MM.1S (cell line): ENCODE measurements around the gene PHLDB1.

Experiments
- DNase-seq: peaks from one replicate; pipeline ENCODE4 v3.0.0-alpha.2; 2015
- H2AFZ ChIP-seq: fragments of 300-600 bp; sonication (generic); 2 replicates; pipeline ENCODE4 v1.6.0; 2016; ENCODE audit warnings: antibody characterized with exemption, low read length
- H3F3A ChIP-seq: fragments of 300-600 bp; sonication (generic); 2 replicates; pipeline ENCODE4 v1.6.1; 2016; ENCODE audit warnings: mild to moderate bottlenecking, antibody characterized with exemption, low read length, moderate library complexity, mixed read lengths; ENCODE audit not compliant: insufficient read depth
- H3K27ac ChIP-seq: fragments of 300-600 bp; sonication (generic); 2 replicates; pipeline ENCODE4 v1.5.1; 2016; ENCODE audit warnings: mild to moderate bottlenecking, low read length
- H3K27me3 ChIP-seq: fragments of 300-600 bp; sonication (generic); replicated peaks from 2 replicates; pipeline ENCODE4 v1.6.0; 2016; ENCODE audit warnings: low read length; ENCODE audit not compliant: insufficient read depth
- H3K36me3 ChIP-seq: fragments of 300-600 bp; sonication (generic); replicated peaks from 2 replicates; pipeline ENCODE4 v1.6.1; 2016; ENCODE audit warnings: mild to moderate bottlenecking, low read length, mixed read lengths; ENCODE audit not compliant: insufficient read depth
- H3K4me1 ChIP-seq: fragments of 300-600 bp; sonication (generic); 2 replicates; pipeline ENCODE4 v1.6.1; 2016; ENCODE audit warnings: low read length, mixed read lengths
- H3K4me2 ChIP-seq: fragments of 300-600 bp; sonication (generic); 2 replicates; pipeline ENCODE4 v1.6.0; 2016; ENCODE audit warnings: low read depth, low read length
- H3K4me3 ChIP-seq: fragments of 300-600 bp; sonication (generic); 2 replicates; pipeline ENCODE4 v1.5.1; 2016; ENCODE audit warnings: low read length, mixed read lengths
- H3K79me2 ChIP-seq: fragments of 300-600 bp; sonication (generic); 2 replicates; pipeline ENCODE4 v1.6.1; 2016; ENCODE audit warnings: mixed run types, low read length, mixed read lengths
- H3K9ac ChIP-seq: fragments of 300-600 bp; sonication (generic); 2 replicates; pipeline ENCODE4 v1.6.1; 2016; ENCODE audit warnings: low read length, mixed read lengths
- H3K9me2 ChIP-seq: fragments of 300-600 bp; sonication (generic); replicated peaks from 2 replicates; pipeline ENCODE4 v1.6.1; 2016; ENCODE audit warnings: mild to moderate bottlenecking, low read length, mixed read lengths; ENCODE audit not compliant: insufficient read depth
- H3K9me3 ChIP-seq: fragments of 300-600 bp; sonication (generic); replicated peaks from 2 replicates; pipeline ENCODE4 v1.6.1; 2016; ENCODE audit warnings: mild to moderate bottlenecking, low read length, mixed read lengths; ENCODE audit not compliant: insufficient read depth
- H4K20me1 ChIP-seq: fragments of 300-600 bp; sonication (generic); 2 replicates; pipeline ENCODE4 v1.6.1; 2016; ENCODE audit warnings: mild to moderate bottlenecking, low read length, moderate library complexity, mixed read lengths; ENCODE audit not compliant: insufficient read depth
- CTCF ChIP-seq: fragments of 300-600 bp; sonication (generic); IDR thresholded peaks from 2 replicates; pipeline ENCODE4 v1.5.1; 2016; ENCODE audit warnings: antibody characterized with exemption, low read length, mixed read lengths
- EZH2 ChIP-seq: fragments of 300-600 bp; sonication (generic); optimal IDR thresholded peaks from 2 replicates; pipeline ENCODE3; 2017; ENCODE audit warnings: low read depth, mild to moderate bottlenecking, antibody characterized with exemption, low read length, mixed read lengths
- EZH2phosphoT487 ChIP-seq: fragments of 300-600 bp; sonication (generic); IDR thresholded peaks from 2 replicates; pipeline ENCODE4 v1.6.1; 2018; ENCODE audit warnings: antibody characterized with exemption, low read length

The PHLDB1 gene

DNA sequence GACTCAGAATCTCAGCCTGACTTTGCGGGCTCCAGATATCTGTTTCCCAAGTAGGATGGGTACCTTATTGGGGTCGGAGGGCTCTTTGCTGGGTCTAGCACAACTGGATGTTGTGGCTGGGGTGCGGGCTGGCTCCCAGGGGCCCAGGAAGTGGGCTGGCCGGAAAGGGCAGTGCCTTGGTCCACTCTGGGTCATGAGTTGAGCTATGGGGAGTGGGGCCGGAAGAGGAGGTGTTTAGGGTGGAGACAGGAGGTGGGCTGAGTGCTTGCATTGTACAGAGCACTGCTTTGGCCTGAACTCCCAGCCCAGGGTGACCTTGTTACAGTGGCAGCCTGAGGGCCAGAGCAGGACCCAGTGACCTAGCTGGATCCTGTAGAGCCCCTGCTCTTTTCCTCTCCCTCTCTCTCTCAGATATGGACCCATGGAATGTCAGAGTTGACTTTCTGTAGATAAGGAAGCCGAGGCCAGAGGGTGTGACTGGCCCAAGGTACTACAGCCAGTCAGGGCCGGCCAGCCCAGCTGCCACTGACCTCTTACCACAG, 13.2 kb downstream of the PHLDB1 start:
- no peak for DNase-seq
- Histone ChIP-seq H3K79me2 (no peaks in the 10 kb centered on the region), H3K9me2 (no peaks in the 10 kb centered on the region), H2AFZ (peak overlapping the region; percentile 31; the same call in 1 of the 2 replicates), H3K4me2 (peak overlapping the region; percentile 49), H3K4me1 (no peaks in the 10 kb centered on the region), H3K36me3 (no peaks in the 10 kb centered on the region), H3K27ac (no peak overlapping the region), H3K27me3 (peaks cover 15% of the 10 kb centered on the region), H3K9me3 (no peaks in the 10 kb centered on the region), H4K20me1 (no peaks in the 10 kb centered on the region; the same call in 1 of the 2 replicates), H3F3A (no peaks in the 10 kb centered on the region), H3K9ac (no peak overlapping the region), H3K4me3 (no peak overlapping the region; the same call in 1 of the 2 replicates)
- TF ChIP-seq EZH2 (no peak), EZH2phosphoT487 (no peak), CTCF (no peak)

- peaks cover 15% of the 10 kb centered on the region for H3K27me3 ChIP-seq
- TF ChIP-seq EZH2phosphoT487 (no peak), EZH2 (no peak)
- H3K4me3 ChIP-seq, result peak overlapping the region; percentile 26
- H3K4me1 ChIP-seq, result no peaks in the 10 kb centered on the region
- H4K20me1 ChIP-seq, result no peaks in the 10 kb centered on the region; the same call in 1 of the 2 replicates
- H2AFZ ChIP-seq, result peak overlapping the region; percentile 31
- no peaks in the 10 kb centered on the region for H3K36me3 ChIP-seq
- no peaks in the 10 kb centered on the region for H3F3A ChIP-seq
- H3K79me2 ChIP-seq, result no peaks in the 10 kb centered on the region
- H3K9me3 ChIP-seq, result no peaks in the 10 kb centered on the region
- H3K4me2 ChIP-seq, result peak overlapping the region; percentile 49
- H3K9me2 ChIP-seq, result no peaks in the 10 kb centered on the region
- DNase-seq, result no peak
- no peak overlapping the region for H3K27ac ChIP-seq
- H3K9ac ChIP-seq, result no peak overlapping the region
Measured at GRCh38 chr11:118621071-118621783, 13.8 kb downstream of the PHLDB1 start.

DNA sequence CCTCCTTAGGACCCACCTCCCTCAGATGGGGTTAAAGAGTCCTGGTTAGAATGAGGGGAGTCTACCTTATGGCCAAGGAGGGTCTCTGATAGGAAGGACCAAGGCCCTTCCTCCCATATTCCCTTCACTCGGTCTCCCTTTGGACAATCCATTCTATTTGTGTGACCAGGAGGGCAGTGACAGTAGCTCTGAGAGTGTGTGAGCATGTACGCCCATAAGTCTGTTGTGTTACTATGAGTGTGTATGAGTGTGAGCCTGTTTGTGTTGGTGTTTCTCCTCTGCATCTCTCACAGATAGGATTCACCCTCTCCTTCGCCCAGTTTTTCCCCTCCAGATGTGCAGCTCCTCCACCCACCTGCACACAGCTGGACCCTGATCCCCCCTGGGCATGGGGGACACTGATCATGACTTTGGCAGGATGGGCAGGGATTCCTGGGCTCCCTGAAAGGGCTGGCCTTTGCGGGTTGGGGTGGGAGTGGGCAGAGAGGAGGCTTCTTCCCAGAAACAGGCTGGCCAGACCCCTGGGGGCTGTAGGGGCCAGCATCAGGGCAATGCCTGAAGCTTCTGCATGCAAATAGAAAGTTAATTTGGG, 14.5 kb downstream of the PHLDB1 start:
- no peaks in the 10 kb centered on the region for H3F3A ChIP-seq
- no peaks in the 10 kb centered on the region; the same call in 1 of the 2 replicates for H4K20me1 ChIP-seq
- H2AFZ ChIP-seq, result no peak overlapping the region
- TF ChIP-seq CTCF, result no peak
- TF ChIP-seq EZH2phosphoT487, result no peak
- TF ChIP-seq EZH2, result no peak
- H3K79me2 ChIP-seq, result no peaks in the 10 kb centered on the region
- no peak overlapping the region; the same call in 1 of the 2 replicates for H3K4me2 ChIP-seq
- H3K27ac ChIP-seq, result no peak overlapping the region
- H3K36me3 ChIP-seq, result no peaks in the 10 kb centered on the region
- H3K4me3 ChIP-seq, result no peak overlapping the region
- H3K4me1 ChIP-seq, result no peaks in the 10 kb centered on the region
- H3K9ac ChIP-seq, result no peak overlapping the region
- H3K9me2 ChIP-seq, result no peaks in the 10 kb centered on the region
- peaks cover 16% of the 10 kb centered on the region for H3K27me3 ChIP-seq
- DNase-seq, result no peak
- H3K9me3 ChIP-seq, result no peaks in the 10 kb centered on the region
